Tibial nerve (tissue), 4 donors: ENCODE data around the gene CCDC170.

Source experiments
- CTCF ChIP-seq, 5 experiments: fragments of 200-600 bp in 3 of 5; fragments of 450-650 bp in 2 of 5; sonication (generic) in 3 of 5; IDR thresholded peaks; one replicate each; pipeline ENCODE4 v1.5.1; 2016 to 2019; ENCODE audit warnings: antibody characterized with exemption in 5 of 5, mild to moderate bottlenecking in 3 of 5, moderate library complexity in 2 of 5
- EP300 ChIP-seq, 2 donors: sonication (generic); formaldehyde crosslinking; IDR thresholded peaks; one replicate each; pipeline ENCODE4 v1.6.1; 2017; ENCODE audit warnings: antibody characterized with exemption in 2 of 2, mild to moderate bottlenecking in 1 of 2

GRCh38 chr6:151618717-151619116 is 124.9 kb downstream of the CCDC170 start:
- TF ChIP-seq CTCF (IDR thresholded peaks at IDR 0.05), result no peak
- no peak for TF ChIP-seq EP300 (IDR thresholded peaks at IDR 0.05)
